LHCN-M2 (cell line): ENCODE data around the gene FOXD1. TPM values are rescaled to one million over a fixed set of nuclear protein-coding genes. Genes with fewer than 3 reads are reported as not detected.

ENCODE experiments used
- DNase-seq: peaks from one replicate; pipeline ENCODE4 v3.0.0-alpha.2; 2012; ENCODE audit warnings: low read depth
- total RNA-seq: library from RNA; depleted of rRNA; stranded (reverse); fragments of >200 nt; gene quantifications from 2 replicates; pipeline ENCODE4 v1.2.3, GENCODE V29; 2014

FOXD1 gene
- total RNA-seq, 1 experiment from 2014 or later = 24.8 TPM

- peak; percentile 76 for DNase-seq
These were observed 7.2 kb downstream of the FOXD1 start for GRCh38 chr5:73441378-73441777.

GRCh38 chr5:73440262-73440661, 8.3 kb downstream of the FOXD1 start:
- peak; percentile 55 for DNase-seq

- DNase-seq = no peak
These were observed 9.7 kb downstream of the FOXD1 start for GRCh38 chr5:73438645-73439470.

- no peak for DNase-seq
These were observed 10.6 kb downstream of the FOXD1 start for GRCh38 chr5:73437777-73438644.

- peak; percentile 79 for DNase-seq
These were observed 11.3 kb downstream of the FOXD1 start for GRCh38 chr5:73437101-73437776.

- DNase-seq = no peak
These were observed 12.0 kb downstream of the FOXD1 start for GRCh38 chr5:73436535-73437100.

GRCh38 chr5:73435759-73436534, 12.6 kb downstream of the FOXD1 start:
- no peak for DNase-seq

GRCh38 chr5:73434907-73435306, 13.7 kb downstream of the FOXD1 start:
- DNase-seq = no peak

GRCh38 chr5:73434461-73434860, 14.1 kb downstream of the FOXD1 start:
- no peak for DNase-seq

- no peak for DNase-seq
These were observed 14.6 kb downstream of the FOXD1 start for GRCh38 chr5:73433982-73434342.

- no peak for DNase-seq
These were observed 15.2 kb downstream of the FOXD1 start for GRCh38 chr5:73433272-73433981.

- DNase-seq = no peak
These were observed 17.2 kb downstream of the FOXD1 start for GRCh38 chr5:73431204-73431851.

- no peak for DNase-seq
These were observed 22.5 kb downstream of the FOXD1 start for GRCh38 chr5:73426034-73426433.

- DNase-seq = no peak
These were observed 24.0 kb downstream of the FOXD1 start for GRCh38 chr5:73424556-73424977.

- DNase-seq = no peak
These were observed 26.4 kb downstream of the FOXD1 start for GRCh38 chr5:73422164-73422563.

- DNase-seq = no peak
These were observed 27.9 kb downstream of the FOXD1 start for GRCh38 chr5:73420666-73421065.

- no peak for DNase-seq
These were observed 28.8 kb downstream of the FOXD1 start for GRCh38 chr5:73419465-73420390.

GRCh38 chr5:73419117-73419464, 29.5 kb downstream of the FOXD1 start:
- no peak for DNase-seq

- no peak for DNase-seq
These were observed 30.3 kb downstream of the FOXD1 start for GRCh38 chr5:73418244-73418691.
